NK-92 treated with Interleukin-12 subunit alpha and Interleukin-12 subunit beta, amount 100 ng/mL, for 24 hours (cell line): Measurements from ENCODE around the gene TM6SF1.

Experiments used
- DNase-seq: peaks from one replicate; lab custom pipeline; 2025; lab: John Stamatoyannopoulos, UW

Gene TM6SF1

GRCh38 chr15:83174891-83175290, 67.4 kb downstream of the TM6SF1 start:
- no peak for DNase-seq

DNA sequence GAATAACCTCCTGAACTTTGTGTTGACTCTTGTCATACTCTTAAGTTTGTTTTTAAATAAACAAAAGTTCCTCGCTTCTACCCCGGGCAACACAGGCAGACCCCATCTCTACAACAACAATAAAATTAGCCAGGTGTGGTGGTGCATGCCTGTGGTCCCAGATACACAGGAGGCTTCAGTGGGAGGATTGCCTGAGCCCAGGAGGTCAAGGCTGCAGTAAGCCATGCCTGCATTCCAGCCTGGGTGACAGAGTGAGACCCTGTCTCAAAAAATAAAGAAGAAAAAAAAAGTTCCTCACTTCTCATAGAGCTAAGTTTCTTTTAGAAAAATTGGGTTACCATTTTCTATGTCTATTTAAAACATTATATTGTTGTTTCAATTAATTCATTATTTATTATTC, 70.9 kb downstream of the TM6SF1 start:
- no peak for DNase-seq

DNA sequence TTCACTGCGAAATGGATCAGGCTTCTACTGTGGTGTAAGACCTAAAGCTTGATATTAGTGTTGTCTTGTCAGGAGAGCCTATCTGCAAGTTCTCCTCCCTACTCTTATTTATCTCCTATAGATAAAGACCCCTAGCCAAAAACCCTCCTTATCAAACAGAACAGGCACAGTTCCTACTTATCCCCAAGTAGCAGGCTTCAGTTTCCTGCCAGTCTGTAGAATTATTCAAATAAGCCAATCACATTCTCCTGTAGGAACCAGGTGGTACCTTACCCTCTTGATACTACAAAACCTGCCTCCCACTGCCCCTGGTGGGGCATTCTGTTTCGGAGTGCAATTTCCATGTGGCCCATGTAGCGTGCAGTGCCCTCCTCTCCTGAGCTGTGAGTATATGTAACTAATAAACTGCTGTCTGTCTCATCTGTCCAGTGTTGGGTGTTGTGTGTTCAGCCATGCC, 71.5 kb downstream of the TM6SF1 start:
- DNase-seq = no peak

DNA sequence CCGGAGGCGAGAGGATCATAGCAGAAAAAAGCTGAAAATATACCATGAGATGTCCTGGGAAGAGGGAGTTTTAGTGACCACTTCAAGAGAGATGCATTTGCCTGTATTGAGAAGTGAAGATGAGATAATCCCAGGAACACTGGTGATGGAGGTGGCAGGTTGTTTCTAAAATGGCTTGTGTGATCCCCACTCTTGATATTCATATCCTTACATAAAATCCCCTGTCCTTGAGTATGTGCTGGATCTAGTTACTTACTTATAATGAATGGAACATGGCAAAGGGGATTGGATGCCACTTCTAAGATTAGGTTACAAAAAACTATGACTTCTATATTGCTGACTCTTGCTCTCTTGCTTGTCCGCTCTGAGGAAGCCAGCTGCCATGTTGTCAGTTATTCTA, 78.1 kb downstream of the TM6SF1 start:
- no peak for DNase-seq
